H1 (cell line): ENCODE results near the gene CD180. TPM values are rescaled to one million over a fixed set of nuclear protein-coding genes. Genes with fewer than 3 reads are reported as not detected.

Experiments used
- CTCF ChIA-PET: fragments of 300-600 bp; sonication (Branson Sonifier 250); formaldehyde crosslinking; loops from one replicate; lab custom pipeline; 2021; ENCODE audit not compliant: partially characterized antibody; lab: Charles Lee
- POLR2A ChIA-PET: fragments of 300-600 bp; sonication (Branson Sonifier 250); formaldehyde crosslinking; loops from one replicate; lab custom pipeline; 2021; ENCODE audit warnings: inconsistent platforms; ENCODE audit not compliant: partially characterized antibody; lab: Charles Lee
- DNase-seq, 2 experiments: peaks; one replicate each; pipeline versions ENCODE4 v3.0.0 to v3.0.0-alpha.2; 2010 to 2022; ENCODE audit warnings: low spot score in 2 of 2, low read depth in 1 of 2, mixed read lengths in 1 of 2
- FAIRE-seq: peaks from 2 replicates; lab custom pipeline; 2011; peaks lifted over from hg19 to GRCh38; lab: Jason Lieb, UNC
- H2AFZ ChIP-seq: 2 replicates; pipeline ENCODE4 v1.8.1; 2012; ENCODE audit warnings: low read length, inconsistent platforms
- H2AK5ac ChIP-seq: 2 replicates; pipeline ENCODE4 v1.6.1; 2013; ENCODE audit warnings: low read depth, low read length
- H2BK120ac ChIP-seq: replicated peaks from 2 replicates; pipeline ENCODE3; 2013; ENCODE audit warnings: low read depth, low read length, inconsistent platforms
- H2BK12ac ChIP-seq: 2 replicates; pipeline ENCODE4 v1.6.1; 2013; ENCODE audit warnings: low read depth, low read length
- H2BK15ac ChIP-seq: 2 replicates; pipeline ENCODE4 v1.6.1; 2013; ENCODE audit warnings: low read length
- H2BK20ac ChIP-seq: 2 replicates; pipeline ENCODE4 v1.6.1; 2013; ENCODE audit warnings: low read length
- H2BK5ac ChIP-seq: 2 replicates; pipeline ENCODE4 v1.6.1; 2013; ENCODE audit warnings: low read depth, low read length
- H3K14ac ChIP-seq: 2 replicates; pipeline ENCODE4 v1.6.1; 2013; ENCODE audit warnings: inconsistent platforms; ENCODE audit not compliant: insufficient read length
- H3K18ac ChIP-seq: 2 replicates; pipeline ENCODE4 v1.6.1; 2013; ENCODE audit warnings: low read length; ENCODE audit errors: extremely low read depth
- H3K23ac ChIP-seq: 2 replicates; pipeline ENCODE4 v1.6.1; 2013; ENCODE audit warnings: inconsistent platforms; ENCODE audit not compliant: insufficient read length
- H3K23me2 ChIP-seq: 2 replicates; pipeline ENCODE4 v1.6.1; 2013; ENCODE audit warnings: low read depth, low read length
- H3K27ac ChIP-seq: 2 replicates; pipeline ENCODE4 v1.6.1; 2011; ENCODE audit warnings: low read depth, low read length, inconsistent platforms
- H3K27me3 ChIP-seq, 4 experiments: replicated peaks in 1 of 4; 1 replicate in 1 of 4; 2 replicates in 3 of 4; pipeline versions ENCODE4 v1.6.1 to v1.8.1; 2011 to 2013; ENCODE audit warnings: low read length in 3 of 4, mild to moderate bottlenecking in 3 of 4, inconsistent platforms in 2 of 4, mixed read lengths in 2 of 4, moderate library complexity in 1 of 4; ENCODE audit not compliant: control insufficient read depth in 3 of 4, insufficient read depth in 3 of 4; ENCODE audit errors: extremely low read depth in 1 of 4
- H3K36me3 ChIP-seq, 4 experiments: 2 replicates each; pipeline versions ENCODE4 v1.6.1 to v1.8.1; 2011 to 2013; ENCODE audit warnings: mild to moderate bottlenecking in 4 of 4, low read length in 3 of 4, moderate library complexity in 2 of 4, control low read depth in 1 of 4, inconsistent platforms in 1 of 4; ENCODE audit not compliant: insufficient read depth in 4 of 4, control insufficient read depth in 2 of 4
- H3K4ac ChIP-seq: replicated peaks from 2 replicates; pipeline ENCODE3; 2013; ENCODE audit warnings: low read length, low read depth, mixed read lengths, inconsistent platforms; ENCODE audit not compliant: insufficient read length
- H3K4me1 ChIP-seq, 4 experiments: replicated peaks in 1 of 4; 1 replicate in 1 of 4; 2 replicates in 3 of 4; pipeline versions ENCODE4 v1.6.1 to v1.8.1; 2011 to 2013; ENCODE audit warnings: low read length in 3 of 4, inconsistent platforms in 2 of 4, mixed read lengths in 1 of 4; ENCODE audit not compliant: insufficient read depth in 4 of 4, control insufficient read depth in 3 of 4
- H3K4me2 ChIP-seq, 2 experiments: 2 replicates each; pipeline versions ENCODE4 v1.6.1 to v1.8.1; 2011 to 2013; ENCODE audit warnings: low read depth in 2 of 2, low read length in 2 of 2, control low read depth in 1 of 2, inconsistent platforms in 1 of 2, mild to moderate bottlenecking in 1 of 2; ENCODE audit not compliant: insufficient read depth in 1 of 2
- H3K4me3 ChIP-seq, 4 experiments: fragments of 200-600, 300-600 bp in 1 of 4; sonication (generic), shearing (Covaris generic), sonication (Bioruptor Twin) in 1 of 4; 2 replicates each; pipeline versions ENCODE4 v1.5.1 to v1.8.1; 2011 to 2016; ENCODE audit warnings: low read length in 4 of 4, low read depth in 3 of 4, control low read depth in 2 of 4, inconsistent platforms in 2 of 4, mild to moderate bottlenecking in 2 of 4, mixed read lengths in 1 of 4, moderate library complexity in 1 of 4; ENCODE audit not compliant: insufficient read depth in 2 of 4; ENCODE audit errors: extremely low read depth in 1 of 4
- H3K56ac ChIP-seq: replicated peaks from 2 replicates; pipeline ENCODE3; 2013; ENCODE audit warnings: low read depth, mild to moderate bottlenecking, mixed read lengths, low read length, inconsistent platforms; ENCODE audit not compliant: insufficient read length
- H3K79me1 ChIP-seq: 2 replicates; pipeline ENCODE4 v1.6.1; 2013; ENCODE audit warnings: low read depth, low read length, control low read depth
- H3K79me2 ChIP-seq, 2 experiments: 2 replicates each; pipeline versions ENCODE4 v1.6.1 to v1.8.1; 2012 to 2013; ENCODE audit warnings: low read length in 2 of 2, mild to moderate bottlenecking in 2 of 2, inconsistent platforms in 1 of 2; ENCODE audit not compliant: insufficient read depth in 2 of 2, control insufficient read depth in 1 of 2
- H3K9ac ChIP-seq, 4 experiments: replicated peaks in 1 of 4; 1 replicate in 1 of 4; 2 replicates in 3 of 4; pipeline versions ENCODE4 v1.6.1 to v1.8.1; 2011 to 2013; ENCODE audit warnings: low read depth in 3 of 4, low read length in 3 of 4, control low read depth in 2 of 4, mild to moderate bottlenecking in 2 of 4, moderate library complexity in 2 of 4, inconsistent platforms in 1 of 4; ENCODE audit errors: extremely low read depth in 1 of 4
- H3K9me3 ChIP-seq, 2 experiments: 2 replicates each; pipeline versions ENCODE4 v1.6.1 to v1.8.1; 2012 to 2013; ENCODE audit warnings: mild to moderate bottlenecking in 2 of 2, moderate library complexity in 2 of 2, control low read depth in 1 of 2, inconsistent platforms in 1 of 2, low read depth in 1 of 2, low read length in 1 of 2, mixed read lengths in 1 of 2; ENCODE audit not compliant: insufficient read depth in 2 of 2
- H4K20me1 ChIP-seq, 2 experiments: replicated peaks in 1 of 2; 2 replicates each; pipeline versions ENCODE3 to v1.8.1; 2011 to 2013; ENCODE audit warnings: inconsistent platforms in 2 of 2, low read length in 2 of 2, mild to moderate bottlenecking in 1 of 2; ENCODE audit not compliant: insufficient read depth in 2 of 2, control insufficient read depth in 1 of 2
- H4K5ac ChIP-seq: 2 replicates; pipeline ENCODE4 v1.6.1; 2013; ENCODE audit warnings: low read length, low read depth, mixed read lengths, inconsistent platforms; ENCODE audit not compliant: insufficient read length
- H4K8ac ChIP-seq: 2 replicates; pipeline ENCODE4 v1.8.0; 2013; ENCODE audit warnings: mild to moderate bottlenecking, moderate library complexity, low read length, inconsistent platforms; ENCODE audit not compliant: insufficient read depth; ENCODE audit errors: extremely low read depth
- H4K91ac ChIP-seq: replicated peaks from 2 replicates; pipeline ENCODE3; 2013; ENCODE audit warnings: low read length, mixed read lengths, inconsistent platforms; ENCODE audit not compliant: insufficient read length
- BACH1 ChIP-seq: IDR thresholded peaks from 2 replicates; pipeline ENCODE4 v1.6.1; 2012; ENCODE audit warnings: low read length, improper control_type of control experiment
- BCL11A ChIP-seq, 2 experiments: IDR thresholded peaks; one replicate each; pipeline ENCODE4 v1.6.1; 2011; ENCODE audit warnings: low read depth in 2 of 2, low read length in 2 of 2, mild to moderate bottlenecking in 2 of 2
- CEBPB ChIP-seq: IDR thresholded peaks from 2 replicates; pipeline ENCODE4 v1.6.1; 2012; ENCODE audit warnings: low read depth, low read length
- CHD1 ChIP-seq: IDR thresholded peaks from 2 replicates; pipeline ENCODE4 v1.6.1; 2012; ENCODE audit warnings: low read depth, low read length, improper control_type of control experiment
- CREB1 ChIP-seq: IDR thresholded peaks from 2 replicates; pipeline ENCODE4 v1.6.1; 2012; ENCODE audit warnings: inconsistent platforms
- EP300 ChIP-seq, 2 experiments: IDR thresholded peaks; 1 replicate in 1 of 2; 2 replicates in 1 of 2; pipeline ENCODE4 v1.6.1; 2011 to 2012; ENCODE audit warnings: low read depth in 2 of 2, low read length in 2 of 2, mild to moderate bottlenecking in 2 of 2, borderline replicate concordance in 1 of 2, inconsistent platforms in 1 of 2, moderate library complexity in 1 of 2
- RBBP5 ChIP-seq: IDR thresholded peaks from 2 replicates; pipeline ENCODE4 v1.7.1; 2012; ENCODE audit warnings: low read depth, mild to moderate bottlenecking, inconsistent platforms, low read length, moderate library complexity, borderline replicate concordance
- RFX5 ChIP-seq: IDR thresholded peaks from 2 replicates; pipeline ENCODE4 v1.6.1; 2011; ENCODE audit warnings: low read depth, low read length, improper control_type of control experiment, borderline replicate concordance
- SP4 ChIP-seq: IDR thresholded peaks from 2 replicates; pipeline ENCODE4 v1.6.1; 2012; ENCODE audit warnings: low read length, inconsistent platforms
- TAF1 ChIP-seq: IDR thresholded peaks from 2 replicates; pipeline ENCODE4 v1.6.1; 2011; ENCODE audit warnings: mild to moderate bottlenecking, low read depth, low read length
- USF2 ChIP-seq: IDR thresholded peaks from 2 replicates; pipeline ENCODE4 v1.6.1; 2011; ENCODE audit warnings: low read length, improper control_type of control experiment
- ZNF274 ChIP-seq: IDR thresholded peaks from 2 replicates; pipeline ENCODE4 v1.7.0; 2012; ENCODE audit warnings: low read length, borderline replicate concordance; ENCODE audit errors: extremely low read depth
- WGBS, 2 experiments: shearing (Covaris generic) in 1 of 2; methylation state at CpG; one replicate each; pipeline versions ENCODE4 v1.1.6 to v1.1.7; 2013 to 2015; ENCODE audit warnings: low lambda C conversion rate in 2 of 2, mixed read lengths in 2 of 2, inconsistent platforms in 1 of 2, low coverage in 1 of 2, missing lambda C conversion rate in 1 of 2; ENCODE audit not compliant: insufficient replicate concordance in 2 of 2, insufficient coverage in 1 of 2, insufficient read length in 1 of 2; ENCODE audit errors: extremely low coverage in 1 of 2, missing lambda C conversion rate in 1 of 2; 5-methylcytosine and 5-hydroxymethylcytosine counted together
- polyA plus RNA-seq, 7 experiments: library from polyadenylated mRNA; depleted of rRNA in 3 of 7; stranded (reverse) in 5 of 7; unstranded in 2 of 7; fragments of >200 nt in 5 of 7; fragments of 200-250 nt in 2 of 7; gene quantifications; 1 replicate in 5 of 7; 2 replicates in 1 of 7; 4 replicates in 1 of 7; pipeline versions ENCODE4 v1.2.1 to v1.2.3, GENCODE V29; 2011 to 2013; ENCODE audit warnings: missing spikeins in 2 of 7, mixed read lengths in 2 of 7
- total RNA-seq: library from RNA; stranded (reverse); fragmentation: NEBNext Ultra II Directional; extraction: Animal tissue kit (Norgen Biotek cat#: 25700); gene quantifications from 2 replicates; pipeline ENCODE4 v1.2.1, GENCODE V29; 2021

Gene CD180
- total and polyA plus RNA-seq, 2 of the 8 experiments (the other 6 are each of a cell fraction or from before 2014, with no cell fraction given): not detected

- H3K4me2 ChIP-seq: peak overlapping the region; percentile 31 to 36; a peak in 2 of 4 replicates
- no peak overlapping the region for H2AK5ac ChIP-seq
- peaks cover 0 to 4% (median 0%) of the 10 kb centered on the region in 4 experiments; a peak in 2 of 7 replicates for H3K27me3 ChIP-seq
- 0 out of 2 replicates have a peak overlapping the region, but pooled peaks have one; percentile 80 for H2AFZ ChIP-seq
- H3K14ac ChIP-seq: no peak overlapping the region
- no peaks in the 10 kb centered on the region for H3K79me1 ChIP-seq
- H3K56ac ChIP-seq: no peak overlapping the region
- TF ChIP-seq BACH1 (no peak), CREB1 (no peak), RFX5 (no peak), SP4 (no peak), TAF1 (no peak), CEBPB (no peak), BCL11A (IDR thresholded peaks at IDR 0.05; ENCODE audit: low read depth in 2 of 2, low read length in 2 of 2) (no peak), ZNF274 (no peak), RBBP5 (no peak), USF2 (no peak), CHD1 (no peak), EP300 (IDR thresholded peaks at IDR 0.05; ENCODE audit: borderline replicate concordance in 1 of 2, low read depth in 2 of 2, low read length in 2 of 2) (no peak)
- no peaks in the 10 kb centered on the region for H4K20me1 ChIP-seq
- H3K4me1 ChIP-seq: peaks cover 0 to 5% (median 3%) of the 10 kb centered on the region in 4 experiments; a peak in 4 of 7 replicates
- no peak overlapping the region for H2BK15ac ChIP-seq
- no peaks in the 10 kb centered on the region for H3K79me2 ChIP-seq
- H3K9ac ChIP-seq: no peak overlapping the region
- no peaks in the 10 kb centered on the region for H3K9me3 ChIP-seq
- no peak overlapping the region for H4K8ac ChIP-seq
- no peak overlapping the region for H2BK120ac ChIP-seq
- FAIRE-seq (no peak), DNase-seq (peak in 1 of 2 experiments; percentile 55)
- H3K4me3 ChIP-seq: no peak overlapping the region
- CTCF ChIA-PET: interaction anchor here (1.8 to 5.1 kb wide), 2 partner anchors 13 to 17 kb away, joined by 4 to 30 read pairs; no protein-coding TSS in a partner anchor
- no peak overlapping the region for H3K27ac ChIP-seq
- no peak overlapping the region; the same call in 1 of the 2 replicates for H2BK12ac ChIP-seq
- POLR2A ChIA-PET: interaction anchor here (0.6 kb wide), 1 partner anchor 1117 kb away, joined by 3 read pairs; no protein-coding TSS in a partner anchor
- H3K18ac ChIP-seq: no peak overlapping the region; the same call in 1 of the 2 replicates
- H2BK5ac ChIP-seq: no peak overlapping the region
- no peak overlapping the region for H2BK20ac ChIP-seq
- H3K36me3 ChIP-seq: no peaks in the 10 kb centered on the region
- no peak overlapping the region for H3K23ac ChIP-seq
- no peak overlapping the region for H4K91ac ChIP-seq
- 53% methylated on average over 6 of the region's 6 CpGs; no CpG with 5 or more reads in 1 of the 2 experiments for WGBS, 2 experiments
- H3K4ac ChIP-seq: no peak overlapping the region
- no peaks in the 10 kb centered on the region; the same call in 1 of the 2 replicates for H3K23me2 ChIP-seq
- no peak overlapping the region for H4K5ac ChIP-seq
Measured at GRCh38 chr5:67182301-67182790, 14.3 kb downstream of the CD180 start.
